Mesodermal cell (in vitro differentiated cells): ENCODE measurements around the gene IGFLR1.
A peak's percentile ranks its signal among the peaks of the same experiment; 100 is the strongest.

Experiments
- H3K27ac ChIP-seq: 2 replicates; pipeline ENCODE4 v1.7.0; 2013; ENCODE audit warnings: mild to moderate bottlenecking, low read depth, low read length, moderate library complexity; ENCODE audit not compliant: severe bottlenecking
- H3K36me3 ChIP-seq: 2 replicates; pipeline ENCODE4 v1.7.1; 2013; ENCODE audit warnings: mild to moderate bottlenecking, low read length, moderate library complexity; ENCODE audit not compliant: control insufficient read depth, insufficient read depth
- H3K4me1 ChIP-seq: one replicate; pipeline ENCODE4 v1.7.1; 2013; ENCODE audit warnings: mild to moderate bottlenecking, low read length; ENCODE audit not compliant: insufficient read depth, control insufficient read depth, poor library complexity, severe bottlenecking
- H3K4me3 ChIP-seq: 2 replicates; pipeline ENCODE4 v1.7.0; 2013; ENCODE audit warnings: low read length, control low read depth, mild to moderate bottlenecking; ENCODE audit not compliant: insufficient read depth, poor library complexity, severe bottlenecking; ENCODE audit errors: extremely low read depth
- H3K9me3 ChIP-seq: 2 replicates; pipeline ENCODE4 v1.7.1; 2013; ENCODE audit warnings: mild to moderate bottlenecking, low read length, moderate library complexity; ENCODE audit not compliant: control insufficient read depth
- WGBS, 2 experiments: methylation state at CpG; one replicate each; pipeline ENCODE4 v1.1.5; 2013; ENCODE audit warnings: missing lambda C conversion rate in 2 of 2; ENCODE audit not compliant: insufficient coverage in 2 of 2; 5-methylcytosine and 5-hydroxymethylcytosine counted together

Gene IGFLR1

GRCh38 chr19:35743640-35744429 lies 1.6 kb upstream of the IGFLR1 start:
- Histone ChIP-seq H3K36me3 (peaks cover 20% of the 10 kb centered on the region), H3K4me1 (peaks cover 19% of the 10 kb centered on the region), H3K4me3 (peak overlapping the region; percentile 97), H3K27ac (no peak overlapping the region), H3K9me3 (no peaks in the 10 kb centered on the region)
- WGBS, 2 experiments = 93 to 95% methylated on average over 11 to 16 of the region's 19 CpGs

GRCh38 chr19:35741203-35741515 lies 1.1 kb downstream of the IGFLR1 start:
- Histone ChIP-seq H3K27ac (peak overlapping the region; percentile 89), H3K4me3 (peak overlapping the region; percentile 56), H3K36me3 (peaks cover 42% of the 10 kb centered on the region), H3K4me1 (peaks cover 13% of the 10 kb centered on the region), H3K9me3 (no peaks in the 10 kb centered on the region)
- WGBS, 2 experiments = 0 to 4% methylated on average over 4 to 5 of the region's 12 CpGs

- Histone ChIP-seq H3K4me1 (peaks cover 12% of the 10 kb centered on the region), H3K27ac (peak overlapping the region; percentile 89), H3K36me3 (peaks cover 46% of the 10 kb centered on the region), H3K4me3 (peak overlapping the region; percentile 56), H3K9me3 (no peaks in the 10 kb centered on the region)
- WGBS, 2 experiments = 0% methylated on average over 54 to 62 of the region's 63 CpGs
Measured at GRCh38 chr19:35740423-35741202, 1.6 kb downstream of the IGFLR1 start.

GRCh38 chr19:35740108-35740422 lies 2.2 kb downstream of the IGFLR1 start:
- Histone ChIP-seq H3K9me3 (no peaks in the 10 kb centered on the region), H3K36me3 (peaks cover 52% of the 10 kb centered on the region), H3K4me3 (peak overlapping the region; percentile 56), H3K27ac (no peak overlapping the region), H3K4me1 (peaks cover 12% of the 10 kb centered on the region)
- 5 to 13% methylated on average over 11 to 14 of the region's 16 CpGs for WGBS, 2 experiments

- Histone ChIP-seq H3K4me1 (peaks cover 12% of the 10 kb centered on the region), H3K36me3 (peaks cover 58% of the 10 kb centered on the region), H3K27ac (no peak overlapping the region), H3K9me3 (no peaks in the 10 kb centered on the region), H3K4me3 (peak overlapping the region; percentile 56)
- WGBS, 2 experiments = 91% methylated on average over 22 to 26 of the region's 29 CpGs
Measured at GRCh38 chr19:35739275-35740107, 2.8 kb downstream of the IGFLR1 start.

- H3K9me3 ChIP-seq = no peaks in the 10 kb centered on the region
- WGBS, 2 experiments = 93 to 100% methylated on average over 2 of the region's 2 CpGs
- H3K4me1 ChIP-seq = peaks cover 12% of the 10 kb centered on the region
- no peak overlapping the region for H3K27ac ChIP-seq
- H3K36me3 ChIP-seq = peaks cover 62% of the 10 kb centered on the region
- no peak overlapping the region for H3K4me3 ChIP-seq
Measured at GRCh38 chr19:35738887-35739229, 3.4 kb downstream of the IGFLR1 start.

- 95 to 98% methylated on average over 28 to 34 of the region's 37 CpGs for WGBS, 2 experiments
- Histone ChIP-seq H3K4me1 (peaks cover 12% of the 10 kb centered on the region), H3K9me3 (no peaks in the 10 kb centered on the region), H3K4me3 (no peak overlapping the region), H3K27ac (no peak overlapping the region), H3K36me3 (peaks cover 66% of the 10 kb centered on the region)
Measured at GRCh38 chr19:35738021-35738886, 4.0 kb downstream of the IGFLR1 start.

- no peak overlapping the region for H3K4me3 ChIP-seq
- 96 to 97% methylated on average over 10 to 20 of the region's 22 CpGs for WGBS, 2 experiments
- peaks cover 70% of the 10 kb centered on the region for H3K36me3 ChIP-seq
Measured at GRCh38 chr19:35736913-35737886, 5.1 kb downstream of the IGFLR1 start.

GRCh38 chr19:35734889-35735288 lies 7.4 kb downstream of the IGFLR1 start:
- H3K9me3 ChIP-seq = no peaks in the 10 kb centered on the region
- H3K4me3 ChIP-seq = no peak overlapping the region
- no peak overlapping the region for H3K27ac ChIP-seq
- peaks cover 92% of the 10 kb centered on the region for H3K36me3 ChIP-seq
- 91 to 97% methylated on average over 5 of the region's 5 CpGs for WGBS, 2 experiments
- peaks cover 8% of the 10 kb centered on the region for H3K4me1 ChIP-seq

More at GRCh38 chr19:35736913-35737886, 5.1 kb downstream of the IGFLR1 start:
- Histone ChIP-seq H3K4me1 (peaks cover 12% of the 10 kb centered on the region), H3K27ac (no peak overlapping the region), H3K9me3 (no peaks in the 10 kb centered on the region)
